Measurements from ENCODE around the gene MRTFB. TPM values are rescaled to one million over a fixed set of nuclear protein-coding genes. Genes with fewer than 3 reads are reported as not detected.
"Not testable (repeated sequence)": the region's sequence is repeated elsewhere in the genome, so short reads cannot be mapped to it uniquely, and the experiment has no call there.

MRTFB gene, protein sequence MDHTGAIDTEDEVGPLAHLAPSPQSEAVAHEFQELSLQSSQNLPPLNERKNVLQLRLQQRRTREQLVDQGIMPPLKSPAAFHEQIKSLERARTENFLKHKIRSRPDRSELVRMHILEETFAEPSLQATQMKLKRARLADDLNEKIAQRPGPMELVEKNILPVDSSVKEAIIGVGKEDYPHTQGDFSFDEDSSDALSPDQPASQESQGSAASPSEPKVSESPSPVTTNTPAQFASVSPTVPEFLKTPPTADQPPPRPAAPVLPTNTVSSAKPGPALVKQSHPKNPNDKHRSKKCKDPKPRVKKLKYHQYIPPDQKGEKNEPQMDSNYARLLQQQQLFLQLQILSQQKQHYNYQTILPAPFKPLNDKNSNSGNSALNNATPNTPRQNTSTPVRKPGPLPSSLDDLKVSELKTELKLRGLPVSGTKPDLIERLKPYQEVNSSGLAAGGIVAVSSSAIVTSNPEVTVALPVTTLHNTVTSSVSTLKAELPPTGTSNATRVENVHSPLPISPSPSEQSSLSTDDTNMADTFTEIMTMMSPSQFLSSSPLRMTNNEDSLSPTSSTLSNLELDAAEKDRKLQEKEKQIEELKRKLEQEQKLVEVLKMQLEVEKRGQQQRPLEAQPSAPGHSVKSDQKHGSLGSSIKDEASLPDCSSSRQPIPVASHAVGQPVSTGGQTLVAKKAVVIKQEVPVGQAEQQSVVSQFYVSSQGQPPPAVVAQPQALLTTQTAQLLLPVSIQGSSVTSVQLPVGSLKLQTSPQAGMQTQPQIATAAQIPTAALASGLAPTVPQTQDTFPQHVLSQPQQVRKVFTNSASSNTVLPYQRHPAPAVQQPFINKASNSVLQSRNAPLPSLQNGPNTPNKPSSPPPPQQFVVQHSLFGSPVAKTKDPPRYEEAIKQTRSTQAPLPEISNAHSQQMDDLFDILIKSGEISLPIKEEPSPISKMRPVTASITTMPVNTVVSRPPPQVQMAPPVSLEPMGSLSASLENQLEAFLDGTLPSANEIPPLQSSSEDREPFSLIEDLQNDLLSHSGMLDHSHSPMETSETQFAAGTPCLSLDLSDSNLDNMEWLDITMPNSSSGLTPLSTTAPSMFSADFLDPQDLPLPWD
- total RNA-seq (10 to 100 TPM; 16.3 to 38.3 (median 32.4) TPM), polyA plus RNA-seq (1 to 10 TPM; 8.0 to 8.3 TPM)
- long read RNA-seq, donor 1, partial matches to known transcripts: 1 of 15 reads
- long read RNA-seq, donor 1, other reads (novel, unspliced or antisense): 13 of 15 reads
- long read RNA-seq, donor 2, full-length matches to known transcripts: 6 of 16 reads
- long read RNA-seq, donor 2, partial matches to known transcripts: 5 of 16 reads
- long read RNA-seq, donor 2, other reads (novel, unspliced or antisense): 5 of 16 reads
- long read RNA-seq, donor 3, full-length matches to known transcripts: 1 of 5 reads
- long read RNA-seq, donor 3, partial matches to known transcripts: 0 of 5 reads
- long read RNA-seq, donor 3, other reads (novel, unspliced or antisense): 4 of 5 reads

DNA sequence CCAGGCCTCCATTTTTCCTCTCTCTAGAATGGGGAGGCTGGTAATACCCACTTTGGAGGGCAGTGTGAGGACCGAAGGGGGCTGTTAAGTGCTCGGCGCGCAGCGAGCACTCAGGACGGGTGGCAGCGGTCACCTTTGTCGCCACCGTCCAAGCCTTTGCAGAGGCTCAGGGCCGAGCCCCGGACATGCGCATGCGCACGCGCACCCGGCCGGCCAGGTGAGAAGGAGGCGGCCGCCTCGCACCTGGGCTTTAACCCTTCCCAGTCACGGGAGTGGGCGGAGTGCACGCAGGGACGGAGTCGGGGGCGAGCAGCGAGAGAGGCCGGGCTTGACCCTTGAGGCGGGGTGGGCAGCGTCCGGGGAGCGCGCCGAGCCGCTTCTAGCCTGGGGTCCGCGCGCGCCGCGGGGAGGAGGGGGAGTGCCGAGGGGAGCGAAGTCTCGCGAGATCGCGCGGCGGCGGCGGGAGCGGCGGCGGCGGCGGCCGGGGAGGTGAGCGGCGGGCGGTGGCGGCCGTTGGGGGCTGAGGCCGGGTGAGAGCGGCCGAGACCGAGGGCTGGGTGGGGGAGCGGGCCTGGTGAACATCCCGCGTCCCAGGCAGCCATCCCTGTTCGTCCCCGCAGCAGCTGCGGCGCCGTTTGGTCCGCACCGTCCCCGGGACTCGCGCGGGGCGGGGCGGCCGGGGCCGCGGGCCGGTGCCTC, at the start of gene MRTFB:
TSS of gene MRTFB (plus strand) at position 443 of the 699 bp plus-strand sequence. CDS start 69,288 bp downstream, outside the sequence.
- Histone ChIP-seq H3K9me3 (no peaks in the 10 kb centered on the region), H3K27ac (peak within 1 kb of the TSS; percentile 58 to 90 (median 81)), H3K27me3 (no peaks in the 10 kb centered on the region), H3K4me3 (peak within 1 kb of the TSS; percentile 76 to 99 (median 89)), H3K4me1 (peaks cover 0 to 23% (median 11%) of the 10 kb centered on the region in 12 donors), H3K36me3 (peaks cover 0 to 8% (median 0%) of the 10 kb centered on the region in 9 donors)
- 1 to 2% (median 1%) methylated on average over 17 to 86 of the region's 86 CpGs for WGBS, 4 donors
- DNase-seq (peak; percentile 78 to 90 (median 83)), ATAC-seq (peak; percentile 48 to 96 (median 84))
- intact Hi-C loops (cut with DNase I): loop anchor here (5.0 to 10.0 kb wide), 10 partner anchors 54 to 149 kb away; partner anchors contain the start of gene ERCC4 (in 5 of the 10)
- peak in 1 of 2 donors; percentile 72 for TF ChIP-seq POLR2A (IDR thresholded peaks at IDR 0.05)
- TF ChIP-seq, protein P1, sequence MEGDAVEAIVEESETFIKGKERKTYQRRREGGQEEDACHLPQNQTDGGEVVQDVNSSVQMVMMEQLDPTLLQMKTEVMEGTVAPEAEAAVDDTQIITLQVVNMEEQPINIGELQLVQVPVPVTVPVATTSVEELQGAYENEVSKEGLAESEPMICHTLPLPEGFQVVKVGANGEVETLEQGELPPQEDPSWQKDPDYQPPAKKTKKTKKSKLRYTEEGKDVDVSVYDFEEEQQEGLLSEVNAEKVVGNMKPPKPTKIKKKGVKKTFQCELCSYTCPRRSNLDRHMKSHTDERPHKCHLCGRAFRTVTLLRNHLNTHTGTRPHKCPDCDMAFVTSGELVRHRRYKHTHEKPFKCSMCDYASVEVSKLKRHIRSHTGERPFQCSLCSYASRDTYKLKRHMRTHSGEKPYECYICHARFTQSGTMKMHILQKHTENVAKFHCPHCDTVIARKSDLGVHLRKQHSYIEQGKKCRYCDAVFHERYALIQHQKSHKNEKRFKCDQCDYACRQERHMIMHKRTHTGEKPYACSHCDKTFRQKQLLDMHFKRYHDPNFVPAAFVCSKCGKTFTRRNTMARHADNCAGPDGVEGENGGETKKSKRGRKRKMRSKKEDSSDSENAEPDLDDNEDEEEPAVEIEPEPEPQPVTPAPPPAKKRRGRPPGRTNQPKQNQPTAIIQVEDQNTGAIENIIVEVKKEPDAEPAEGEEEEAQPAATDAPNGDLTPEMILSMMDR (IDR thresholded peaks at IDR 0.05): no peak

GRCh38 chr16:14023526-14023925, 47.6 kb upstream of the MRTFB start:
- H3K36me3 ChIP-seq; DNase-seq; H3K27ac ChIP-seq; H3K4me3 ChIP-seq; H3K4me1 ChIP-seq; H3K27me3 ChIP-seq; intact Hi-C loops (cut with DNase I); ATAC-seq: not testable (repeated sequence)
- H3K9me3 ChIP-seq: peaks cover 0 to 10% (median 0%) of the 10 kb centered on the region in 12 donors
- WGBS, 4 donors: 93 to 97% (median 95%) methylated on average over 4 of the region's 4 CpGs

- Histone ChIP-seq H3K27ac (no peak overlapping the region), H3K9me3 (peaks cover 0 to 10% (median 0%) of the 10 kb centered on the region in 12 donors), H3K36me3 (no peaks in the 10 kb centered on the region), H3K4me3 (no peak overlapping the region), H3K4me1 (peaks cover 0 to 9% (median 0%) of the 10 kb centered on the region in 12 donors), H3K27me3 (no peaks in the 10 kb centered on the region)
- intact Hi-C loops (cut with DNase I): no loop called here
- DNase-seq (no peak), ATAC-seq (no peak)
- TF ChIP-seq POLR2A (IDR thresholded peaks at IDR 0.05): no peak
- TF ChIP-seq, protein P1 (IDR thresholded peaks at IDR 0.05): peak in 2 of 12 donors; percentile 7
- 35 to 50% (median 39%) methylated on average over 2 of the region's 2 CpGs for WGBS, 4 donors
Observed at GRCh38 chr16:14024283-14024682, 46.8 kb upstream of the MRTFB start.
